GM18873 (cell line): Measurements from ENCODE around the gene H2BW2.
"Not testable (repeated sequence)": the region's sequence is repeated elsewhere in the genome, so short reads cannot be mapped to it uniquely, and the experiment has no call there.

Experiments
- ATAC-seq: cut with Tn5 transposase; IDR thresholded peaks from one replicate; pipeline ENCODE4 v1.9.1; 2021; ENCODE audit warnings: mild to moderate bottlenecking, moderate library complexity, moderate number of reproducible peaks; ENCODE audit not compliant: unreplicated experiment, low FRiP score

Gene H2BW2

GRCh38 chrX:104039689-104040505 is at the start of gene H2BW2:
Gene H2BW2, plus strand, starts transcription at chrX:104039956. Its CDS starts 39 bp downstream, at chrX:104039995.
- ATAC-seq, result no peak

GRCh38 chrX:103999234-103999633 is 40.5 kb upstream of the H2BW2 start:
- ATAC-seq, result peak; percentile 77

- ATAC-seq, result no peak
Observed at GRCh38 chrX:104008831-104009230, 30.9 kb upstream of the H2BW2 start.

- ATAC-seq, result no peak
Observed at GRCh38 chrX:104013158-104013557, 26.6 kb upstream of the H2BW2 start.

GRCh38 chrX:104013606-104014005 is 26.1 kb upstream of the H2BW2 start, which contains the start of gene H2BW1:
Gene H2BW1, minus strand, starts transcription at chrX:104013708. Its CDS starts 132 bp downstream, at chrX:104013576.
- ATAC-seq, result no peak

GRCh38 chrX:104015576-104015975 is 24.2 kb upstream of the H2BW2 start:
- not testable (repeated sequence) for ATAC-seq

GRCh38 chrX:104018126-104018525 is 21.6 kb upstream of the H2BW2 start:
- ATAC-seq, result no peak

GRCh38 chrX:104041003-104041402 is 1.2 kb downstream of the H2BW2 start:
- ATAC-seq, result no peak

GRCh38 chrX:104045642-104046041 is 5.9 kb downstream of the H2BW2 start:
- no peak for ATAC-seq

- ATAC-seq, result no peak
Observed at GRCh38 chrX:104047171-104047570, 7.4 kb downstream of the H2BW2 start.

- ATAC-seq, result not testable (repeated sequence)
Observed at GRCh38 chrX:104054956-104055355, 15.2 kb downstream of the H2BW2 start.

- not testable (repeated sequence) for ATAC-seq
Observed at GRCh38 chrX:104062636-104063035, 22.9 kb downstream of the H2BW2 start.

GRCh38 chrX:104075778-104076445 is 36.2 kb downstream of the H2BW2 start, which contains the start of gene TMSB15C:
Gene TMSB15C, minus strand, starts transcription at chrX:104076236.
- ATAC-seq, result peak; percentile 97

GRCh38 chrX:104077854-104078253 is 38.1 kb downstream of the H2BW2 start:
- ATAC-seq, result not testable (repeated sequence)

GRCh38 chrX:104084063-104084462 is 44.3 kb downstream of the H2BW2 start:
- ATAC-seq, result no peak

GRCh38 chrX:104084534-104085277 is 45.0 kb downstream of the H2BW2 start:
- ATAC-seq, result no peak

GRCh38 chrX:104085477-104085876 is 45.7 kb downstream of the H2BW2 start:
- ATAC-seq, result no peak

GRCh38 chrX:104085919-104086318 is 46.2 kb downstream of the H2BW2 start:
- no peak for ATAC-seq
